IPS DF 4.7 (cell line): ENCODE data around the gene LRCH2.
"Not testable (repeated sequence)": the region's sequence is repeated elsewhere in the genome, so short reads cannot be mapped to it uniquely, and the experiment has no call there.

Experiments
- DNase-seq: peaks from one replicate; pipeline ENCODE4 v3.0.0-alpha.2; 2013; ENCODE audit warnings: low spot score; ENCODE audit errors: extremely low read depth

Gene LRCH2, protein sequence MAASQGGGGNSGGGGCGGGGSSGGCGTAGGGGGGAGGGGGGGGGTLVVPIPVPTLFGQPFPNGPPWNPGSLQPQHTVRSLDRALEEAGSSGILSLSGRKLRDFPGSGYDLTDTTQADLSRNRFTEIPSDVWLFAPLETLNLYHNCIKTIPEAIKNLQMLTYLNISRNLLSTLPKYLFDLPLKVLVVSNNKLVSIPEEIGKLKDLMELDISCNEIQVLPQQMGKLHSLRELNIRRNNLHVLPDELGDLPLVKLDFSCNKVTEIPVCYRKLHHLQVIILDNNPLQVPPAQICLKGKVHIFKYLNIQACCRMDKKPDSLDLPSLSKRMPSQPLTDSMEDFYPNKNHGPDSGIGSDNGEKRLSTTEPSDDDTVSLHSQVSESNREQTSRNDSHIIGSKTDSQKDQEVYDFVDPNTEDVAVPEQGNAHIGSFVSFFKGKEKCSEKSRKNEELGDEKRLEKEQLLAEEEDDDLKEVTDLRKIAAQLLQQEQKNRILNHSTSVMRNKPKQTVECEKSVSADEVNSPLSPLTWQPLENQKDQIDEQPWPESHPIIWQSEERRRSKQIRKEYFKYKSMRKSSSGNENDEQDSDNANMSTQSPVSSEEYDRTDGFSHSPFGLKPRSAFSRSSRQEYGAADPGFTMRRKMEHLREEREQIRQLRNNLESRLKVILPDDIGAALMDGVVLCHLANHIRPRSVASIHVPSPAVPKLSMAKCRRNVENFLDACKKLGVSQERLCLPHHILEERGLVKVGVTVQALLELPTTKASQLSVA

DNA sequence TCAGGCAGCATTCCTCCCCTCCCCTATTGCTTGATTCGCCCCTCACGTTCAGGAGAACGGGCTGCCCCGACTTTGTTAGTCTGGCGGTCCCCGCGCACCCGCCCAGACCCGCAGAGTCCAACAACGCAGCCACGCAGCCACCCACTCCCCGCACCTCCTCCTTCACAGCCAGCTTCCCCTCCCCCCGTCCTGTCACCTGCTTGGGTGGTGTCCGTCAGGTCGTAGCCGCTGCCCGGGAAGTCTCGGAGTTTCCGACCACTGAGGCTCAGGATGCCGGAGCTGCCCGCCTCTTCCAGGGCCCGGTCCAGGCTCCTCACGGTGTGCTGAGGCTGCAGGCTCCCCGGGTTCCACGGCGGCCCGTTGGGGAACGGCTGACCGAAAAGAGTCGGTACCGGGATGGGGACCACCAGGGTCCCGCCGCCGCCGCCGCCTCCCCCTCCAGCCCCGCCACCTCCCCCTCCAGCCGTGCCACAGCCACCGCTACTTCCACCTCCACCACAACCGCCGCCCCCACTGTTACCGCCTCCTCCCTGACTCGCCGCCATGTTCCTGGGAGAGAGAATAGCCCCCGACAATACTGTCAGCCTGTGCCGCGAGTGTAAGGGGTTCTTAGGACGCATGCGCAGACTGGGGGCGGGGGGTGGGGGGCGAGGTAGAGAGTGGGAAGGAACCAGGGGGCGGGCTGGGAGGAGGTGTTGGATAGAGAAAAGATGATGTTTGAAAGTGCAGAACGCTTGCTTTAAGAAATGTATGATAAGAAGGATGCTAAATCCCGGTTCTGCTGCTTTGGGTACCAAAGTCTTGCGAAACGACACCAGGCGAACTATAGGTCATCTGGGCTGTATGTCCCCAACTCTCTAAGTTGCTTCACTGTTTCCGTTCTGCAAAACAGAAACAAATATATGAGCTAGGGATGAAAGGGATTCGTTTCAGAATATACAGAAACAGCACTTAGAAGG lies at the start of gene LRCH2:
TSS of gene LRCH2 (minus strand) at position 600 of the 959 bp plus-strand sequence. CDS start at position 545, 55 bp downstream.
- DNase-seq: no peak

DNA sequence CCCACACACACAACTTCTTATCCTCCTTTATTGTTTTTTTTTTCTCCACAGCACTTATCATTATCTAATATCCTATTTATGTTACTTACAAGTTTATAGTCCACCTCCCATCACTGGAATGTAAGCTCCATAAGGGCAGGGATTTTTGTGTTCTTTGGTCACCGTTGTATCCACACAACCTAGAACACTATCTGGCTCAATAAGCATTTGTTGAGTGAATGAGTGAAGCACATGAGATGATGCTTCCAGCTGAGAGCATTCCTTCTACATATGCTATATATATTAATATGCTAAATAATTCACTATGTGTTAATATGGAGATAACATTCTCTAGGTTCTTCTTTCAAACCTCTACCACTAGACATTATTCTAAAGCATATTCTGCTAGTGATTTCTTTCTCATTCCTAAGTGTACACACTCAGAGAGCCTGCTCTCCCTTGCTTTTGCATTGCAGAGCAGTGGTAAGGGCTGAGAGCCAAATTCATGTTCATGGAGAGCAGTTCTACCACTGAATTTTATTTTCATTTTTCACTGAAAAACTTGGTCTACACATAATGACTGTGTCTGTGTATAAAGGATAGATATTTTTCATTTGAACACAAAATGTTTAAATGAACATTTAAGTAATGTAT lies 35.3 kb upstream of the LRCH2 start:
- no peak for DNase-seq

DNA sequence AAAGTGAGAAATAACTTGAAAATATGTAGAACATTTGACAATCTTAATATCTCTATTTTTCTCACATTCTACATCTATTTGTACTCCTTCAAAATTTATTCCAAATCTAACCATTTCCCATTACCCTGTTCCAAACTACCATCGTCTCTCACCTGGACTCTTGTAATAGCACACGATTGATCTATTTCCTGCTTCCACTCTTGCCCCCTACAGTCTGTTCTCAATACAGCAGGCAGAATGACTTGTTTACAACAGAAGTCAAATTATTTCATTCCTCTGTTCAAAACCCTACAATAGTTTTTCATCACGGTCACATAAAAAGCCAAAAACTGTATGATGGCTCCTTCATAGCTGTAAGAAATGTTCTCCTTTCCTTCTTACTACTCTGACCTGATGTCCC lies 34.5 kb upstream of the LRCH2 start:
- DNase-seq: no peak

DNA sequence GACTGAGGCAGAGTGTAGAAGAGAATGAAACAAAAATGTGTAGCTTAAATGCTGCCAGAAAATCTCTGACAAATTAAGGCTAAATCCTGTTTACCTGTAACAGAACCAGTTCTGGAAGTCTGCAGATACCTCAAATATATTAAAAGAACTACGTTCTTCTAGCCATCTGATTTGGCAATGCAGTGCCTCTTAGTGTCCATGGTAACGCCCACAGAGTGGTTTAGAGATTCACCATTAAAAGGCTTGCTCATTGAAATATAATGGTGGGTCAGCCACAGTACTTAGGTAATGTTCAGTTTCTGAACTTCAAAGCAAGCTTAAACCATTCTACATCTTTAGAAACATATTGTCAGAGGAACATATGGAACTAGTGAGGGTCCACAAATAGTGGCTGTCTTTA lies 32.4 kb upstream of the LRCH2 start:
- no peak for DNase-seq

DNA sequence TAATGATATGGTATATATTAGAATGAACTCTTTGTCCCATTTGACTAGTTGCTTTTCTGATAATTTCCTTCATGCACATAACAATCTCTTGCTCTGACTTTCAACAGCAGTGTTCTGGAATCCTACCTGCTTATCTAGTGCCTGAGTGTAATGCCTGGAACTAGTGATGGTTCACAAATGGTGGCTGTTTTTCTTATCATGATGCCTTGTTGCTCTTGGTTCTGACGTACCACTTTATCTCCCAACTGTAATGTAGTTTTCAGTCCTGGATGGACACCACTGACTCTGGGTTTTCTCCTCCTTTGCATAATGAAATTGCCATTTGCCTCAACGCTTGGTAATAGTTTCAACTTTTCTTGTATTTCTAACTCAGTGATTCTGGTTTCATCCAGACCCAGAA lies 30.1 kb upstream of the LRCH2 start:
- DNase-seq: no peak

DNA sequence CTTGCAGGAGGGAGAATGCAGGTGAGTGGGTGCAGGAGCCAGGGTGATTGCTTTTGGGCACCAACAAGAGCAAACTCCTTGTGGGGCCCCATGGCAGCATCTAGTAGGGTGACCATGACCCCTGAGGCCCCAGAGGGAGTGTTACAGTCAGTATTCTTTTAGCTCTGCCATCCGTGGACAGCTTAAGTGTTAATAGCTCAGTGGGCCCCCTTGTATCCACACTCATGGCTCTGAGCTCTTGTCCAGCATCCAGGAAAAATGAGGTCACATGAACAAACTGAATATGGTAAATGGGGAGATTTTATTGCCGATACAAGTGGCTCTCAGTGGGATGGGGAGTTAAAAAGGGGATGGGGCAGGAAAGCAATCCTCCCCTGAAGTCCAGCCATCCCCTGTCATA lies 27.3 kb upstream of the LRCH2 start:
- no peak for DNase-seq

DNA sequence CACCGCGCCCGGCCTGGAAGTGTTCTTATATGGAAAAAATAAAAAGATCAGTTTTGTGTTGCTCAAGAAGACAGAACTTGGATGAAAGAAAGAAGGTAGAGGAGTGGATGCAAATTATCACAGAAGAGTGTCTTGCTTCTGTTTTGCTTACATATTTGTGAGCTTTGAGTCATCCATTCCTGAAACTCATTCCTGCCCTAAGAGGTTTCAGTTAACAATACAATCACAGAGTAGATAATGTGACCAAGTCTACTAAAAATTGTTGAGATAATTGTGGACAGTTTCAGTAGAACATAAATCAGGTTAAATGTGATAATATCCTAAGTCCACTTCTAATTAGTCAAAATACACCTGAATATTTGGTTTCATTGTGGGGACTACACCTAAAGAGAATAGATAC lies 26.4 kb upstream of the LRCH2 start:
- no peak for DNase-seq

DNA sequence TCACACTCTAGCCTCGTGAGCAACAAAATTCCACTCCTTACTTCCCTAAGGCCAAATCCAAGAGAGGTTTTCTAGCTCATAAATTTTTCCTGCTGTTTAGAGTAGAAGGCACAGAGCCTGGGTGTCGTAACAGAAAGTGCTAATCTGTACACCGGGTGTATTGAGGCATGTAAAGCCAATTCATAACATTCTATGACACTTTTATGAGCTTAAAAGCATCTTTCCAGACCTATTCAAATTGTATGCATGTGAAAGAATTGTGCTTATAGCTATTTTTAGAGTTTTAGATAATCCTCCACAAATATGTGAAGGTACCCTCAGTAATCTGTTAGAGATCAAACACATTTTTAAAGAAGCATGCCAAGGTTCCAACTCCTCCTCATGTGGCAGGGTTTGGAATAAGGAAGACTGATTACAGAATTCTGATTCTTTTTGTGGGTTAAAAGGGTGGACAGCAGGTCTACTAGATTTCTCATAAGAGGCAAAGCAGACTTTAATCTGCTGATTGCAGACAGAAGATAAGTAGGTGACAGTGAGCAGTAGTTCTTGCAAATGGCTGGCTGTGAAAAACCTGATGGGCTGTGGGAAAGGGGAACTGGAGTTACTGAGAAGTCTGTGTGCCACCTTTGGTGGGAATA lies 25.5 kb upstream of the LRCH2 start:
- no peak for DNase-seq

DNA sequence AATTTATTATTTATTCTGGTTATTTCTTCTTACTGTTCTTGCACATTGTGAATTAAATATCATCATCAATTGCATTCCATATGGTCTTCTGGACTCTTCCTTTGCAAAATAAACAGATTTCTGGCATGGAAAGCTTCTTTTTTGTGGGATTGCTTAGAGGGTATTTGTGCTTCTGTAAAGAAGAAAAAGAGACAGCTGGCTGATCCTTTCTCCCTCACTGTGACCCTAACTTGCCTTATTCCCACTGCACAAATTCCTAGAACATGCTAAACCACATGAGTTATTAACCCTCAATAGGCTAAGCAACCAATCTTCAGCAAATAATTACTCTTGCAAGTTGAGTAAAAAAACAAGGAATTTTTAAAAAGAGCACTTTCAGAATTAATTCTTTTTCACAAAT lies 23.8 kb upstream of the LRCH2 start:
- DNase-seq: no peak

DNA sequence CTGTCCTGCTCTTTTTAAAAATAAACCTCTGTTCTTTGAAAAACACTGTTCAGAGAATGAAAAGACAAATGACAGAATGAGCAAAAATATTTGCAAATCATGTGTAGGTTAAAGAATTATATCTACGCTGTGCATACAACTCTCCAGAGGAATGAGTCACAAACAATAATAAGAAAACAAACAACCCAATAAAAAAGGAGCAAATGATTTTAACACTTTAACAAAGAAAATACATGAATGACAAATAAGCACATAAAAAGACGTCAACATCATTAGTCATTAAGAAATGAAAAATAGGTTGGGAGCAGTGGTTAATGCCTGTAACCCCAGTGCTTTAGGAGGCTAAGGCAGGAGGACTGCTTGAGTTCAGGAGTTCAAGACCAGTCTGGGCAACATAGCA lies 21.1 kb upstream of the LRCH2 start:
- DNase-seq: no peak

DNA sequence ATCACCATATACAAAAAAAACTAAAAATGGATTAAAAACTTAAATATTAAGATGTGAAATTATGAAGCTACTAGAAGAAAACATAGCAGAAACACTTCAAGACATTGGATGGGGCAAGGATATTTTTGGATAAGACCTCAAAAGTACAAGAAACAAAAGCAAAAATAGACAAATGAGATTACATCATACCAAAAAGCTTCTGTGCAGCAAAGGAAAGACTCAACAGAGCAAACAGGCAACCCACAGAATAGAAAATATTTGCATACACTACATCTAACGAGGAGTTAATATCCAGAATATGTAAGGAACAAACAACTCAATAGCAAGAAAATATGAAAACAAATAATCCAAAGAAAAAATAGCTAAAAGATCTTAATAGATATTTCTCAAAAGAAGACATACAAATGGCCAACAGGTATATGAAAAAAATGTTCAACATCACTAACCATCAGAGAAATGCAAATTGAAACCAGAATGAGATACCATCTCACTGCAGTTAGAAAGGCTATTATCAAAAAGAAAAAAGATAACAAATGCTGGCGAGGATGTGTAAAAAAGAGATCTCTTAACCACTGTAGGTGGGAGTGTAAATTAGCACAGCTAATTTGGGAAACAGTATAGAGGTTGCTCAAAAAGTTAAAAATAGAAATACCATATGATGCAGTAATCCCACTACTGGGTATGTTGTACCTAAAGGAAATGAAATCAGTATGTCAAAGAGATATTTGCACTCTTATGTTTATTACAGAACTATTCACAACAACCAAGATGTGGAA lies 17.8 kb upstream of the LRCH2 start:
- DNase-seq: no peak

DNA sequence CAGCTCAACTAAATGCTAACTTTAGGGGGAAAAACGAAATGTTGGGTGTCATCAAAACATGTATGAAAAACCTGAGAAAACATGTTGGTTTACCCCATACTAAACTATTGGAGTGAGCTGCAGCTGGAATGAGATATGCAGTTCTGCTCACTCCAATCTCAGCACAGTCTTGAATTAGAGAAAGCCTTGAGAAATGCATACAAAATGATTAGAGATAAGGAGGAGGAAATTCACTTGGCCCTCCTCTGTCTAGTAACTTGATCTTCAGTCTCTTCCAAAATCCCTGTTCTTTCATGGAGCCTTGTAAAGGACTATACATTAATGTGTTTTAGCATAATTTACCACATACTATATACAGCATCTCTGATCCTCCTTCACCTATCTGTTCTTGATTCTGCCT lies 3.2 kb upstream of the LRCH2 start:
- DNase-seq: no peak

DNA sequence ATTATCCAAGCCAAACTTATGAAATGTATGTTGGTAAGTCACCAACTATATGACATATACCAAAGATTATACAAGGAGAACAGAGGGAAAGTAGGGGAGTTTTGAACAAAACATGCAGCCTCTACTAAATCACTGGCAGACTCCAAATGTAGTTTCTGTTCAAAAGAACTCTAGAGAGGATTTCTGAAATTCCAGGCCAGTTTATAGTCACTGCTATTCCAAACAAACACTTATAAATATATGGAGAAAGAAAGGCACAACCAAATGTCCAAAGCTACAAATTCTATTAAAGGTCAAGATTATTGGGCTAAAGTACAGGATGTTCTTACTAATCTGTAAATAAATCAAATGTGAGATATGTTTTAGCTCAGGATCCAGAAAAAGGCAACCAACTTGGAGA lies 2.7 kb upstream of the LRCH2 start:
- DNase-seq: no peak

DNA sequence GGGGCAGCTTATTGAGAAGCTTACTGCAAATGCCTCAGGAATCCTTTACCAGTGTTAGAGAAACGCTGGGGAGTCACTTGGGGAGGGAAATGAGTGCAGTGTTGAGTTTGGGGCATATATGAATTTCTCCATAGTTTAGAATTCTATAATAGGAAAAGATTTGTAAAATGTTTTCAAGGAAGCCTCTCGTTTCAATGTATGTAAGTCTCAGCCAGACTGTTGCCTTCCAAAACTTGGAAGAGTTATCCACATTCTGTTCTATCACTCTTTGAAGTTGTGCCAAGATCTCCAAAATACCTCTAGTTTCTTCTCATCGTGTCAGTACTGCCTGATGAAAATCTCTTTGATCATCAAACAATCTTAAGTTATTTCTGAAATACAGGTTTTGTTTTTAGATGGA lies 565 bp upstream of the LRCH2 start:
- no peak for DNase-seq

DNA sequence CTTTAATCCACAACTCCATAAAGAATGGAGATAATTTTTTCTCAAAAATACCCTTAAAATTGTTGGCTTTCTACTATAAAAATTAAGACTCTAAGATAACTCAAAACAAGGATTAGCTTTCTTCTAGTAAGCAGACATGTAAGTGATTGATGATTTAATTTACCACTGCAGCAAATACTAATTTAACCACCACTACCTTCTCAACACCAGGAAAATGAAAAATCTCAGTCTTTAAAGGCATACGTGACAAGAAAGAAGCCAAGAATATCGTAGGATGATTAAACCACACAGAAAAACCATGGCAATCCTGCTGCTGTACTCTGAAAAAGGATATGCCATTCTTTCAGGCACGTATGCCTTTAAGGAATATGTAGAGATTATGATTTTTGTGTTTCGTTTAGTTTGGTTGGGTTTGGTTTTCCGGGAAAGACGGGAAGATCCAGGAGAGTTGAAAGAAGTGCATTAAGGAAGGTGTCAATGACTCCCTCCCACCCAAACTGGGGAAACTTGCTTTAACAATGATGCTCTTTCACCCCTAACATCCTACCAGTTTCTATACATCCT lies 881 bp downstream of the LRCH2 start:
- DNase-seq: no peak

DNA sequence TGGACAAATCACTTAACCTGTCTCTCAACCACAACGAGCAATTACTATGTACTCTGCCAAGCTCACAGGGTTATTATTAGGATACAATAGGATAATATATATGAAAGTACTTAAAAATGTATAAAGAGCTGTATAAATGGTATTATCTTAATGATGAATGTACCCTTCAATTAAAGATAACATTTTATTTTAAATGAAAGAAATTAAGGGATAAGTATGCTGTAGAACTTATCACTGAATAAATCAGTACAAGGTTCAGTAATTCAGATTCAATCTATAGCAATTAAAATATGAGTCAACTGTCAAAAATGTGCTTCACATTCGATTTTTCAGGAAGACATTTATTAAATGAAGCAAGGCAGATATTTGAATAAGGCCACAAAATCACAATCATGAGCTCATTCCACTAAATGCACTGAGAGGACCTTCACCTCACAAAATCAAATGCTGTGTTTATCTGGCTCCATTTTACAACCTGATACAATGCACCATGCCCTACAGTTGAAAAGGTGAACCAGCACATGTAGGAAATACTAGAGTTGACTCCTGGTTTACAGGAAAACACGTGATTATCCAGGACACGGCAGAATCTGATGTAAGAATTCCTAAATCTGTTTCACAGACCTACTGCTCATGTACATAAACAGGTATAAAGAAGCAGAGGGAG lies 4.4 kb downstream of the LRCH2 start:
- no peak for DNase-seq

DNA sequence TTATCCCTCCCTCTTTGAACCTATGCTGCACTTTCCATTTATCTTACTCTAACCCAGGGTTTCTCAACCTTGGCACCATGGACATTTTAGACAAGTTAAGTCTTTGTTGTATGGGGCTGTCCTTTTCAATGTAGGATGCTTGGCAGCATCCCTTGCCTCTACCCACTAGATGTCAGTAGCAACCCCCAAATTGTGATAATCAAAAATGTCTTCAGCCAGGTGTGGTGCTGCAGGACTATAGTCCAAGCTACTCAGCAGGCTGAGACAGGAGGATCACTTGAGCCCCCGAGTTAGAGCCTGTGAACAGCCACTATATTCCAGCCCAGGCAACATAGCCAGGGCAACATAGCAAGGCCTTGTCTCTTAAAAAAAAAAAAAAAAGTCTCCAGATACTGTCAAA lies 7.0 kb downstream of the LRCH2 start:
- no peak for DNase-seq

DNA sequence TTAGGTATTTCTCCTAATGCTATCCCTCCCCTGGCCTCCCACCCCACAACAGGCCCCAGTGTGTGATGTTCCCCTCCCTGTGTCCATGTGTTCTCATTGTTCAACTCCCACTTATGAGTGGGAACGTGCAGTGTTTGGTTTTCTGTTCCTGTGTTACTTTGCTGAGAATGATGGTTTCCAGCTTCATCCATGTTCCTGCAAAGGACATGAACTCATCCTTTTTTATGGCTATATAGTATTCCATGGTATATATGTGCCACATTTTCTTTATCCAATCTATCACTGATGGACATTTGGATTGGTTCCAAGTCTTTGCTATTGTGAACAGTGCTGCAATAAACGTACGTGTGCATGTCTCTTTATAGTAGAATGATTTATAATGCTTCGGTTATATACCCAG lies 16.6 kb downstream of the LRCH2 start:
- DNase-seq: not testable (repeated sequence)

DNA sequence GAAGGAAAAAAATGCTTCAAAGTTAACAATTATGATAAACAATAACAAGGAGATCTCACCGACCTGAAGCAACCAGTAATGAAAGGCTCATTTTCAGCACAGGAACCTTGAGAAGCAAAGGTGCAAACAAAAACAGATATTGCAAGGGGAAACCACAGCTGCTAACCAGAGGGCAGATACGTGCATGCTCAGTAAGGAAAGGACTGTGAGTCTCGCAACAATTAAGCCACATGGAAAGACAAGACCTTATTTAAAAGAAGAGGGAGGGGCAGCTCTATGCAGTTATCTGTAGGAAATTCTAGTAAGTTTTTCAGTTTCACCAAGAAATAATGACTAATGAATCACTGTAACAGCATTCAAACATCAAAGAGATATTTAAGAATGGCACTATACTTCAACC lies 19.3 kb downstream of the LRCH2 start:
- DNase-seq: no peak
